GM19372 (cell line): ENCODE data around the gene SLC4A5.

Experiments
- ATAC-seq: cut with Tn5 transposase; IDR thresholded peaks from one replicate; pipeline ENCODE4 v1.9.1; 2021; ENCODE audit warnings: mild to moderate bottlenecking, low read depth, moderate library complexity; ENCODE audit not compliant: unreplicated experiment

SLC4A5 gene

GRCh38 chr2:74343316-74343715, at the start of gene SLC4A5:
Gene SLC4A5, minus strand, starts transcription at chr2:74343416. Its CDS starts 28,393 bp downstream, at chr2:74315023.
- no peak for ATAC-seq

GRCh38 chr2:74392449-74392743, 49.2 kb upstream of the SLC4A5 start:
- ATAC-seq, result no peak

GRCh38 chr2:74391580-74392448, 48.6 kb upstream of the SLC4A5 start:
- ATAC-seq, result peak; percentile 68

GRCh38 chr2:74391209-74391579, 48.0 kb upstream of the SLC4A5 start:
- peak; percentile 22 for ATAC-seq

- no peak for ATAC-seq
Observed at GRCh38 chr2:74390606-74391005, 47.4 kb upstream of the SLC4A5 start.

GRCh38 chr2:74387346-74387745, 44.1 kb upstream of the SLC4A5 start:
- no peak for ATAC-seq

GRCh38 chr2:74385396-74385795, 42.2 kb upstream of the SLC4A5 start:
- no peak for ATAC-seq

- ATAC-seq, result no peak
Observed at GRCh38 chr2:74384051-74384450, 40.8 kb upstream of the SLC4A5 start.

- no peak for ATAC-seq
Observed at GRCh38 chr2:74383254-74383653, 40.0 kb upstream of the SLC4A5 start.

- no peak for ATAC-seq
Observed at GRCh38 chr2:74381751-74382150, 38.5 kb upstream of the SLC4A5 start.

- no peak for ATAC-seq
Observed at GRCh38 chr2:74379851-74380789, 36.9 kb upstream of the SLC4A5 start, which contains the start of gene DCTN1. Gene DCTN1, minus strand, starts transcription at chr2:74380311. Its CDS starts 274 bp downstream, at chr2:74380037.

- ATAC-seq, result no peak
Observed at GRCh38 chr2:74378007-74378406, 34.8 kb upstream of the SLC4A5 start.

GRCh38 chr2:74375838-74376237, 32.6 kb upstream of the SLC4A5 start:
- no peak for ATAC-seq

- no peak for ATAC-seq
Observed at GRCh38 chr2:74374509-74375205, 31.4 kb upstream of the SLC4A5 start.

- ATAC-seq, result no peak
Observed at GRCh38 chr2:74373985-74374384, 30.8 kb upstream of the SLC4A5 start.

- ATAC-seq, result no peak
Observed at GRCh38 chr2:74373221-74373676, 30.0 kb upstream of the SLC4A5 start.

- no peak for ATAC-seq
Observed at GRCh38 chr2:74372674-74373073, 29.5 kb upstream of the SLC4A5 start.

- no peak for ATAC-seq
Observed at GRCh38 chr2:74371421-74371820, 28.2 kb upstream of the SLC4A5 start.

- ATAC-seq, result no peak
Observed at GRCh38 chr2:74369976-74370375, 26.8 kb upstream of the SLC4A5 start.

- no peak for ATAC-seq
Observed at GRCh38 chr2:74368499-74368898, 25.3 kb upstream of the SLC4A5 start.

- no peak for ATAC-seq
Observed at GRCh38 chr2:74367789-74368188, 24.6 kb upstream of the SLC4A5 start.
